Measurements from ENCODE around the gene BTNL2. TPM values are rescaled to one million over a fixed set of nuclear protein-coding genes. Genes with fewer than 3 reads are reported as not detected.

Gene BTNL2
- total and polyA plus RNA-seq, 2 experiments from 2014 or later, result 0.62 TPM; not detected in 1

DNA sequence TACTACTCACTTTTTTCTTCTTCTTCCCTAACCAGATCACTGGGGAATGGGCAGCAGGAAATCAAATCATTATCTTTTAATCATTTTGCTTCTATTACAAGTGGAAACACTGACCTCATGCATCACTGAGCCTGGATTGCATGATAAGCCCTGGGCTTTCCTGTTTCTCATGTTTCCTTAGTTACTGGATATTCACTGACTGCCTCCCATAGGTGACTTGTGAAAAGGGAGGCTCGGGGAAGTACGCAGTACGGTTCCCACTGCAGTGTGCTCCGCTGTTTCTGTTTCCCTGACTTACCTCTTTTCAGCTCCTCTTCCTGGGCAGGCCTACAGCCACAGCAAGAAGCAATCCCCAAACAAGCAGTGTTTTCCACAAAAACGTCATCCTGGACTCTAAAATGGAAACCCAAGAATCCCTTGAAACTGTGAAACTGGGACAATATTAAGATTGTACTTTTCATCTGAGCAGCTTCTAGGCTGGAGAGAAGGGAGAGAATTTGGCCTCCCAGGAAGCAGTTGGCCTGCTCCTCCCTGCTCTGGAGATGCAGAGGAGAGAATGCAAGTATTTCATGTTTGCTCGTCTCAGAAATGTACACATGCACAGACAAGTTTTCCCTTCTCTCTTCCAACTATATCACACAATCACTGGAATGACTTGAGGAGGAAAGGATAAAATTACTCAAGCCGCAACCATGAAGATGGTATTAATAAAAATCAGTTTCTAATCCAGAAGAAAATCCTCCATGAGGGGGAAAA lies 13.1 kb downstream of the BTNL2 start:
- H3K4me3 ChIP-seq, result no peak overlapping the region
- DNase-seq (ENCODE audit: low spot score), result peak; percentile 58
- H3K79me2 ChIP-seq, result no peaks in the 10 kb centered on the region
- no peaks in the 10 kb centered on the region for H3K9me3 ChIP-seq (ENCODE audit: low read depth)
- H3K27me3 ChIP-seq, result no peaks in the 10 kb centered on the region
- no peak overlapping the region for H3K4me2 ChIP-seq
- no peaks in the 10 kb centered on the region for H3K9me2 ChIP-seq (replicated peaks; ENCODE audit: insufficient read depth)
- no peaks in the 10 kb centered on the region for H4K20me1 ChIP-seq (ENCODE audit: insufficient read depth, poor library complexity, severe bottlenecking)
- H3K27ac ChIP-seq, result peak overlapping the region; percentile 74
- no peaks in the 10 kb centered on the region for H3K4me1 ChIP-seq (ENCODE audit: insufficient read depth)
- no peaks in the 10 kb centered on the region for H3K36me3 ChIP-seq (replicated peaks; ENCODE audit: insufficient read depth, low read depth)
- TF ChIP-seq EZH2phosphoT487 (IDR thresholded peaks at IDR 0.05; ENCODE audit: low read depth, severe bottlenecking, unreplicated experiment), result no peak
- TF ChIP-seq, protein P1, sequence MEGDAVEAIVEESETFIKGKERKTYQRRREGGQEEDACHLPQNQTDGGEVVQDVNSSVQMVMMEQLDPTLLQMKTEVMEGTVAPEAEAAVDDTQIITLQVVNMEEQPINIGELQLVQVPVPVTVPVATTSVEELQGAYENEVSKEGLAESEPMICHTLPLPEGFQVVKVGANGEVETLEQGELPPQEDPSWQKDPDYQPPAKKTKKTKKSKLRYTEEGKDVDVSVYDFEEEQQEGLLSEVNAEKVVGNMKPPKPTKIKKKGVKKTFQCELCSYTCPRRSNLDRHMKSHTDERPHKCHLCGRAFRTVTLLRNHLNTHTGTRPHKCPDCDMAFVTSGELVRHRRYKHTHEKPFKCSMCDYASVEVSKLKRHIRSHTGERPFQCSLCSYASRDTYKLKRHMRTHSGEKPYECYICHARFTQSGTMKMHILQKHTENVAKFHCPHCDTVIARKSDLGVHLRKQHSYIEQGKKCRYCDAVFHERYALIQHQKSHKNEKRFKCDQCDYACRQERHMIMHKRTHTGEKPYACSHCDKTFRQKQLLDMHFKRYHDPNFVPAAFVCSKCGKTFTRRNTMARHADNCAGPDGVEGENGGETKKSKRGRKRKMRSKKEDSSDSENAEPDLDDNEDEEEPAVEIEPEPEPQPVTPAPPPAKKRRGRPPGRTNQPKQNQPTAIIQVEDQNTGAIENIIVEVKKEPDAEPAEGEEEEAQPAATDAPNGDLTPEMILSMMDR (IDR thresholded peaks at IDR 0.05; ENCODE audit: poor library complexity), result no peak
- TF ChIP-seq EZH2 (IDR thresholded peaks at IDR 0.05; ENCODE audit: borderline replicate concordance), result no peak
- WGBS (ENCODE audit: low lambda C conversion rate, missing lambda C conversion rate), result 73% methylated on average over 7 of the region's 7 CpGs
- H2AFZ ChIP-seq, result no peak overlapping the region

DNA sequence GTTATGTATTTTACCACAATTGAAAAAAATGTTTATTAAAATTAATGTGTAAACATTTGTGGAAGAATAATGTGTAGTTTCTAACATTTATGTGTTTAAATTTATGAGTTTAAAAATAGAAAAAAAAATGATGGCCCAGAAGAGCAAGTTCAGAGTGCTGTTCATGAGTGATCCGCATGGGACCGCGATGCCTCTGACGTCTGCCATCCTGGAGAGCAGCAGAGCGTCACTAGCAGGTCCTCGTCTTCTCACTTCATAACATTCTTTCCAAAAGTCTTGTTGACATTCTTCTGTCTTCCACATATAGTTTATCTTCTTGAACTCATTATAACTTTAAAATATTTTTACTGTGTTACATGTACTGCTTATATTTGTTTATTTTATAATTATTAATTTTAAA lies 15.5 kb downstream of the BTNL2 start:
- Histone ChIP-seq H4K20me1 (ENCODE audit: insufficient read depth, poor library complexity, severe bottlenecking) (no peaks in the 10 kb centered on the region), H3K4me3 (no peak overlapping the region), H3K27me3 (no peaks in the 10 kb centered on the region), H3K4me2 (no peak overlapping the region), H3K27ac (no peak overlapping the region), H3K9me3 (ENCODE audit: low read depth) (no peaks in the 10 kb centered on the region), H3K9me2 (replicated peaks; ENCODE audit: insufficient read depth) (no peaks in the 10 kb centered on the region), H2AFZ (no peak overlapping the region), H3K36me3 (replicated peaks; ENCODE audit: insufficient read depth, low read depth) (no peaks in the 10 kb centered on the region), H3K4me1 (ENCODE audit: insufficient read depth) (peaks cover 8% of the 10 kb centered on the region), H3K79me2 (no peaks in the 10 kb centered on the region)
- WGBS (ENCODE audit: low lambda C conversion rate, missing lambda C conversion rate), result 92% methylated on average over 6 of the region's 6 CpGs
- DNase-seq (ENCODE audit: low spot score), result no peak
- TF ChIP-seq, protein P1 (IDR thresholded peaks at IDR 0.05; ENCODE audit: poor library complexity), result no peak

DNA sequence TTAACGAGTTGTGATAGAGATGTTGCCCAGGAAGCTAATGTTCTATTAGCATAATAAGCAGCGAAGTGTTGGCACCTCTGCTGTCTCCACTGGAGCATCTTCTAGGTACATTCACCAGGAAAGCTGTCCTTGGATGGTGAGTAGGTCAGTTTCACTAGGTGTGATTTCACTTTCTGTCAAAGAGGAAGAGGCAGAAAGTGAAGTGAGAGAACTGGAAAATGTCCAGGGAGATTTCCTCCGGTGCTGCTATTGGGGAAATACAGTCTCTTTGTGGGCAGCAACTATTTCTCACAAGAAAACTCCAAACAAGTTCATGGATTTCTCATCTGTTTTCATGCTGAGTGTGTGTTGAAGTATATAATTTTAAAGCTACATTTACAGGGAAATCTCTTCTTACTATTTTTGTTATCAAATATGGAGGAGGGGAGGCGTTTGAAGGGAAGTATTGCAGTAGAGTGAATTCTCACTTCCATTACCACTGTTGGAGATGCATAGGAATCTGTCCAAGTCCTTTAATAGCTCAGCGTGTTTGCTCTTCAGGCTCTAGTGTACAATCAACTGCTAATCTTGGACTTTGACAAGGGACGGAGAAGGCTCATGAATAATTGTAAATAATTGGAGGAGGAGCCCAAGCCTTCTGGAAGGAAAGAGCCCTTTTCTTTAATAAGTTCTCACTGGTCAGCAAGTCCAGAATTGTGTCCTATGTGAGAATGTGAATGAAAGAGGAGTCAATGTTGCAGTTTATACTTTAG lies 19.2 kb downstream of the BTNL2 start:
- TF ChIP-seq EZH2 (IDR thresholded peaks at IDR 0.05; ENCODE audit: borderline replicate concordance) (no peak), EZH2phosphoT487 (IDR thresholded peaks at IDR 0.05; ENCODE audit: low read depth, severe bottlenecking, unreplicated experiment) (no peak)
- TF ChIP-seq, protein P1 (IDR thresholded peaks at IDR 0.05; ENCODE audit: poor library complexity), result no peak
- Histone ChIP-seq H3K4me2 (no peak overlapping the region), H3K36me3 (replicated peaks; ENCODE audit: insufficient read depth, low read depth) (no peaks in the 10 kb centered on the region), H2AFZ (no peak overlapping the region), H4K20me1 (ENCODE audit: insufficient read depth, poor library complexity, severe bottlenecking) (no peaks in the 10 kb centered on the region), H3K27me3 (no peaks in the 10 kb centered on the region), H3K79me2 (no peaks in the 10 kb centered on the region), H3K9me2 (replicated peaks; ENCODE audit: insufficient read depth) (no peaks in the 10 kb centered on the region), H3K9me3 (ENCODE audit: low read depth) (no peaks in the 10 kb centered on the region), H3K4me3 (no peak overlapping the region), H3K4me1 (ENCODE audit: insufficient read depth) (peaks cover 8% of the 10 kb centered on the region), H3K27ac (peak overlapping the region; percentile 55)
- WGBS (ENCODE audit: low lambda C conversion rate, missing lambda C conversion rate), result 64% methylated on average over 6 of the region's 6 CpGs
- DNase-seq (ENCODE audit: low spot score), result peak; percentile 44

Data from hepatocyte (in vitro differentiated cells).